SH-SY5Y (cell line): ENCODE data around the gene TWIST2.

Experiments used
- GATA2 ChIP-seq: IDR thresholded peaks from 2 replicates; pipeline ENCODE4 v1.6.1; 2011; ENCODE audit warnings: mild to moderate bottlenecking, low read depth, low read length
- GATA3 ChIP-seq: IDR thresholded peaks from 2 replicates; pipeline ENCODE4 v1.6.1; 2011; ENCODE audit warnings: low read depth, mild to moderate bottlenecking, low read length, moderate library complexity

GRCh38 chr2:238905224-238905623 is 57.3 kb downstream of the TWIST2 start:
- no peak for TF ChIP-seq GATA3
- TF ChIP-seq GATA2 = no peak
